PC-3 (cell line): ENCODE results near the gene SPTBN2. TPM values are rescaled to one million over a fixed set of nuclear protein-coding genes. Genes with fewer than 3 reads are reported as not detected.

Experiments used
- ATAC-seq: fragments of 200-7000 bp; cut with Tn5 transposase; 2 replicates; pipeline ENCODE4 v1.9.1; 2020; ENCODE audit warnings: mild to moderate bottlenecking, moderate library complexity
- BruUV-seq: library from RNA; stranded (reverse); fragments of 400-500 nt; replicated peaks from 2 replicates; lab custom pipeline; 2021; lab: Mats Ljungman, UMichigan
- CTCF ChIA-PET: fragments of 300-600 bp; sonication (Branson Sonifier 250); formaldehyde crosslinking; loops from one replicate; lab custom pipeline; 2022; ENCODE audit warnings: antibody characterized with exemption; lab: Charles Lee
- POLR2A ChIA-PET: fragments of 300-600 bp; sonication (Branson Sonifier 250); formaldehyde crosslinking; loops from one replicate; lab custom pipeline; 2022; ENCODE audit warnings: antibody characterized with exemption; ENCODE audit not compliant: unreplicated experiment; lab: Charles Lee
- DNase-seq: peaks from one replicate; pipeline ENCODE4 v3.0.0-alpha.2; 2015
- H2AFZ ChIP-seq: fragments of 300-600 bp; sonication (generic); 2 replicates; pipeline ENCODE4 v1.6.0; 2016; ENCODE audit warnings: antibody characterized with exemption, low read length
- H3F3A ChIP-seq: fragments of 300-600 bp; sonication (generic); one replicate; pipeline ENCODE4 v1.6.0; 2017; ENCODE audit warnings: antibody characterized with exemption, low read length, control low read depth, mild to moderate bottlenecking; ENCODE audit not compliant: unreplicated experiment
- H3K27ac ChIP-seq: fragments of 300-600 bp; sonication (generic); 2 replicates; pipeline ENCODE4 v1.5.1; 2016; ENCODE audit warnings: mild to moderate bottlenecking, low read length
- H3K27me3 ChIP-seq: fragments of 300-600 bp; sonication (generic); 2 replicates; pipeline ENCODE4 v1.6.1; 2016; ENCODE audit warnings: low read length, mixed read lengths
- H3K36me3 ChIP-seq: fragments of 300-600 bp; sonication (generic); 2 replicates; pipeline ENCODE4 v1.6.1; 2016; ENCODE audit warnings: low read depth, mixed run types, low read length, mixed read lengths
- H3K4me1 ChIP-seq: fragments of 300-600 bp; sonication (generic); 2 replicates; pipeline ENCODE4 v1.5.1; 2016; ENCODE audit warnings: low read length; ENCODE audit not compliant: insufficient read depth
- H3K4me2 ChIP-seq: fragments of 300-600 bp; sonication (generic); 2 replicates; pipeline ENCODE4 v1.6.0; 2016; ENCODE audit warnings: low read length
- H3K4me3 ChIP-seq: fragments of 300-600 bp; sonication (generic); 2 replicates; pipeline ENCODE4 v1.5.1; 2016; ENCODE audit warnings: mild to moderate bottlenecking, low read length, mixed read lengths
- H3K79me2 ChIP-seq: fragments of 300-600 bp; sonication (generic); 2 replicates; pipeline ENCODE4 v1.6.1; 2017; ENCODE audit warnings: low read length, mixed read lengths
- H3K9ac ChIP-seq: fragments of 300-600 bp; sonication (generic); 2 replicates; pipeline ENCODE4 v1.6.0; 2016; ENCODE audit warnings: mild to moderate bottlenecking, low read length
- H3K9me2 ChIP-seq: fragments of 300-600 bp; sonication (generic); replicated peaks from 2 replicates; pipeline ENCODE4 v1.6.1; 2016; ENCODE audit warnings: mixed run types, low read length, mixed read lengths
- H3K9me3 ChIP-seq: fragments of 300-600 bp; sonication (generic); 2 replicates; pipeline ENCODE4 v1.6.1; 2016; ENCODE audit warnings: low read length, mixed read lengths
- H4K20me1 ChIP-seq: fragments of 300-600 bp; sonication (generic); 2 replicates; pipeline ENCODE4 v1.6.1; 2016; ENCODE audit warnings: low read length, mixed read lengths
- CTCF ChIP-seq: fragments of 300-600 bp; sonication (generic); conservative IDR thresholded peaks from 2 replicates; pipeline ENCODE4 v1.5.1; 2017; ENCODE audit warnings: antibody characterized with exemption, low read depth, mild to moderate bottlenecking, low read length
- EZH2 ChIP-seq: fragments of 300-600 bp; sonication (generic); IDR thresholded peaks from one replicate; pipeline ENCODE4 v1.6.1; 2017; ENCODE audit warnings: antibody characterized with exemption, mild to moderate bottlenecking, low read length; ENCODE audit not compliant: unreplicated experiment
- EZH2phosphoT487 ChIP-seq: fragments of 300-600 bp; sonication (generic); IDR thresholded peaks from 2 replicates; pipeline ENCODE4 v1.6.1; 2018; ENCODE audit warnings: mild to moderate bottlenecking, antibody characterized with exemption, low read length, borderline replicate concordance
- intact Hi-C: fragments of 100-400 bp; cut with micrococcal nuclease; formaldehyde crosslinking; loops from 2 replicates; pipeline ENCODE4 v1.9.0; 2023
- total RNA-seq: library from RNA; depleted of rRNA; stranded (reverse); fragments of >200 nt; gene quantifications from 2 replicates; pipeline ENCODE4 v1.2.3, GENCODE V29; 2014

SPTBN2 gene
- total RNA-seq, 1 experiment from 2014 or later, result 74.9 TPM

GRCh38 chr11:66686801-66687750, 41.9 kb downstream of the SPTBN2 start:
- H3K9me3 ChIP-seq, result no peaks in the 10 kb centered on the region
- H3F3A ChIP-seq, result no peaks in the 10 kb centered on the region
- DNase-seq, result no peak
- no peak overlapping the region for H3K4me3 ChIP-seq
- intact Hi-C loops, result no loop called here
- H2AFZ ChIP-seq, result no peak overlapping the region
- peaks cover 17% of the 10 kb centered on the region for H3K36me3 ChIP-seq
- ChIA-PET CTCF (no interaction called here), POLR2A (no interaction called here)
- BruUV-seq, result no TSS peak
- no peak overlapping the region for H3K27ac ChIP-seq
- no peak overlapping the region for H3K4me2 ChIP-seq
- no peak overlapping the region for H3K9ac ChIP-seq
- H3K27me3 ChIP-seq, result no peaks in the 10 kb centered on the region
- H3K9me2 ChIP-seq, result no peaks in the 10 kb centered on the region
- H4K20me1 ChIP-seq, result no peaks in the 10 kb centered on the region
- TF ChIP-seq EZH2, result no peak
- no peak for TF ChIP-seq EZH2phosphoT487
- no peak for TF ChIP-seq CTCF
- no peaks in the 10 kb centered on the region for H3K4me1 ChIP-seq
- peak; percentile 39; the same call in 1 of the 2 replicates for ATAC-seq
- no peaks in the 10 kb centered on the region for H3K79me2 ChIP-seq

- no peak for TF ChIP-seq EZH2phosphoT487
- no peak for TF ChIP-seq EZH2
- no peak for TF ChIP-seq CTCF
- BruUV-seq, result no TSS peak
- CTCF ChIA-PET, result no interaction called here
- H3K9me2 ChIP-seq, result no peaks in the 10 kb centered on the region
- intact Hi-C loops, result no loop called here
- H3K79me2 ChIP-seq, result no peaks in the 10 kb centered on the region
- no peaks in the 10 kb centered on the region for H3K4me1 ChIP-seq
- DNase-seq (no peak), ATAC-seq (peak; percentile 8; the same call in 1 of the 2 replicates)
- no peak overlapping the region for H3K4me3 ChIP-seq
- no peak overlapping the region for H2AFZ ChIP-seq
- H3K9ac ChIP-seq, result no peak overlapping the region
- no peaks in the 10 kb centered on the region for H3K27me3 ChIP-seq
- H4K20me1 ChIP-seq, result no peaks in the 10 kb centered on the region
- H3K4me2 ChIP-seq, result no peak overlapping the region
- peaks cover 9% of the 10 kb centered on the region; the same call in 1 of the 2 replicates for H3K36me3 ChIP-seq
- no peaks in the 10 kb centered on the region for H3K9me3 ChIP-seq
- POLR2A ChIA-PET, result interaction anchor here (0.6 kb wide), 1 partner anchor 1518 kb away, joined by 4 read pairs; no protein-coding TSS in a partner anchor
- H3K27ac ChIP-seq, result no peak overlapping the region
- H3F3A ChIP-seq, result no peaks in the 10 kb centered on the region
These were observed 42.8 kb downstream of the SPTBN2 start for GRCh38 chr11:66686100-66686785.
